Stimulated activated naive CD4-positive, alpha-beta T cell (primary cell): ENCODE data around the gene IGF1R.

Experiments
- DNase-seq, 6 experiments: peaks; one replicate each; lab custom pipeline; 2025; lab: John Stamatoyannopoulos, UW

Gene IGF1R

DNA sequence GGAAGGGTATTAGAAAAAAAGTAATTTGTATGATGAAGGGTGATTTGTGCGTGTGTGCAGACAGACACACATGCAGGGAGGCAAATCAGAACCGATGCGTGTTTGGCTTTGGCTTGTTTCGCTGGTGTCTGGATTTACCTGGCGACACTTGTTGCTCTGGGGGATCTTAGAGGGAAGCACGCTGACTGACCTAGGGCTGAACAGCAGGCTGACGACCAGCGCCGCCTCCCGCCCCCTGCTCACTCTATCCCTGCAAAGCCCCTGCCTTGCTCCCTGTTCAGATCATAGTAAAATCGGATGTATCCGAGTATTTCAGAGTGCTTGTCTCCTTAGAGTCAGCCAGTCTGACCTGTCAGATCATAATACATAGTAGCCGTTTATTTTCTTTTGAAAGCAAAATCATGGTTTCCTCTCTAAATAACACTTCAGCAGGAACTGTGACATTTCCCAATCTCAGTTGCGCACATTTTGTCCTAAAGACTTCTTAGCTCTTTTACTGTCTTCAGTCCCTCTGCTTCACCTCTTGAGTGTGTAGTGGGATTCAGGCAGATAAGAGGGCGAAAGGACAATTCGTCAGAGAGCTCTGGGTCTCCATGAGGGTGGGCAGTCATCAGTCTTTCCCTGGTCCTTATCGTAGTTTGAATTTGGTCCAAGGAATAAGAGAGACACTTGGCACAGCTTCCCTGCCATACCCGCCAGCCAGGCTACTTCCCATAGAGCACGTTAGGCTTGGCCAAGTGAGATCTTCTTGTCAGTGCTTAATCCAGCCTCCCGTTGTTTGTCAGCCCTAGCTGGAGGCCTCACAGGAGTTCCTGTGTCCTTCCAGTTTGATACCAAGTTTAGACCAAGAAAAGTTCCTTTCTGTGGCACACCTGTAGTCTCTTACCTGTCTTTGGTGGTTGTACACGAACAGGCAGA lies 261.9 kb downstream of the IGF1R start:
- no peak for DNase-seq

DNA sequence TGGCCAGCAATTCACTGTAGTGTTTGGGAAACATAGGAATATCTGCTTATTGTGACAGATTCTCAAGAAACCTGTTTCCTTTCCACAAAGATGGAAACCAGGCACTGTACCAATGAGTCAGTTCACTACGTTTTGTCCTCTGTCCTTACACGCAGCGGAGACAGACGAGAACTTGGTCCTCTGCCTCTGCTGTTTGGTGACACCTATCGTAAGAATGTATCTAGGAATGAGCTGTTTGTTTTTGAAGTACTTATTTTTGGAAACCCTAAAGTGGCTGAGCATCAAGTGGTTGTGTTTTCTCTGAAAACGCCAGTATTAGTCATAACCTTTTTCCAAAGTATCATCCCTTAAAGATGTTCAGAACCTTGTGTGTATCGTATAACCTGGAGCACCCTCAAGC lies 266.3 kb downstream of the IGF1R start:
- DNase-seq = no peak

DNA sequence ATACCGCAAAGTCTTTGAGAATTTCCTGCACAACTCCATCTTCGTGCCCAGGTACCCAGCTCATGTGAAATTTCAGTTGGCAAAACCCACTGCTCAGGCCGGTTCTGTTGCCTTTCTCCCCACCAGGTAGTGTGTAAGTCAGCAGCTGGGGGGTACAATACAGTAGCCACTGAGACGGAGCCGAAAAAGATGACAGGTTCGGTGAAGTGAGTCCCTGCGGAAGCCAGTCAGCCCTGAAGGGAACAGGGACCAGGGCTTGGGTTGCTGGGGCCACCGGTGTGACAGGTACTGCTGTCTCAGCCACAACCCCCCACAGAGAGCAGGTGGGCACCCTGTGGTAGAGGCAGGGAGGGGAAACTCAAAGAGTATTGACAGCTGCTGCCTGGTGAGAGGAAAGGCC lies 268.5 kb downstream of the IGF1R start:
- DNase-seq = no peak

DNA sequence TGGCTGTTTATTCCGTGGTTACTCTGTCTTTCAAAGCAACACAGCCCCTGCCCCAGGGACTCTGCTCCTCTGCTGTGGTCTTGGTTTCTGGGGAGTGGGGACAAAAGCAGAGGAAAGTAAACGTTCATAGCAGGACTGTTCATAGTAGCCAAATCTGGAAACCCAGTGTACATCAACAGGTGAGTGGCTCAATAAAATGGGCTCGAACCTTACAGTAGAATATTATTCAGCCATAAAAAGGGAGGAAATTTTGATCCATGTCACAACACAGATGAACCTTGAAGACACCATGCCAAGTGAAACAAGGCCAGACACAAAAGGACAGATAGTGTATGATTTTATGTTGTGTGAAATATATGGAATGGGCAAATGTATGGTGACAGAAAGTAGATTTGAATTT lies 269.1 kb downstream of the IGF1R start:
- DNase-seq = no peak

DNA sequence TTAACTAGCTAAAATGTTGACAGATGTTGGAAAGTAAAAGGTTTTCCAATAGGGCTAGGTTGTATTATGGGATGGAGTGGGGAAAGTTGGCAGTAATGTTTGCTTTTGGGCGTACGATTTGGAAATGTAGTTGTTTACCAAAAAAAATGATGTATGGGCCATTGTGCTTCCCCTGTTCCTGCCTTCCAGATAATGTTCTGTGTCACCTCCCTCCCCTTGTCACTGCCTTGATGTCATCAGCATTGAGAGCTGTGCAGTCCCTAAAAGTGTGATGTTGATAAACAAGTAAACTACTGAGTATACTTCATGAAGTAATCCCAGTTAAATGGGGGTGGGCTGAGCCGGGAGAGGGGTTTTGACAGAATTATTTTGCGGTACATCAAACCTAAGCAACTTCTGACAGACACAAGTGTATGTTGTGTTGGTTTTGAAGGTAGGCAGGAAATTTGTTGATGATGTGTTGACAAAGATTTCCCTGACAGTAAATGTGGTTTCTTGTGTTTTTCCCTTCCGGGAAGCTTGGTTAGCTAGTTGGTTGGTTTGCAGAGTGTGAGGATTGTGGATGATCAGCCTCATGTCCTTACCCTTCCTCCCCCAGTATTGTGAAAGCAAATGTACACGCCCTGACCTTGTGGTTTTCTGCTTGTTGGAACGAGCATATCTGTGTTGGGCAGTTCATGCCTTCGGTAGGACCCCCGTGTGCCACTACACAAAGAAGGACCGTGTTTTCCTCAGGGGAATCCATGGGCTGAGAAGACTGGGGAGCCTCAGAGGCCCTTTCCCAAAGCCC lies 271.9 kb downstream of the IGF1R start:
- DNase-seq = no peak

DNA sequence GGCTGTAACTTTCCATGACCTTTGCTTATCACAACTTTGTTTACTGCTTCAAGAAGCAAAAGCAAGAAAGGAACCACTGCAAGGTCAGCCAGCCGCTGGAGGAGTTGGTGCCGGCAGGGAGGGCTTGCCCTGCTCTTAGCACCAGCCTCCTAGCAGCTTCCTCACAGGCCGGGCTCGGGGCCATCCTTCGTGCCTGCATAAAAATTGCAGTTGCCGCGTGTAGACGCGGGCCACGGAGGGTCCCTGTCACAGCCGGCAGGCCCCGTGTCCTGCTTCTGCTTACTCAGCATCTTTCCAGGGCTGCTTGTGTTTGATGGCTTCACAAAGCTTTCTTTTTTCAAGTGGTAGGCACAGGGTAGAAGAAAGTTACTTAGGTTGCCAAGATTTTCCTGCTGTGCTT lies 274.8 kb downstream of the IGF1R start:
- no peak for DNase-seq

DNA sequence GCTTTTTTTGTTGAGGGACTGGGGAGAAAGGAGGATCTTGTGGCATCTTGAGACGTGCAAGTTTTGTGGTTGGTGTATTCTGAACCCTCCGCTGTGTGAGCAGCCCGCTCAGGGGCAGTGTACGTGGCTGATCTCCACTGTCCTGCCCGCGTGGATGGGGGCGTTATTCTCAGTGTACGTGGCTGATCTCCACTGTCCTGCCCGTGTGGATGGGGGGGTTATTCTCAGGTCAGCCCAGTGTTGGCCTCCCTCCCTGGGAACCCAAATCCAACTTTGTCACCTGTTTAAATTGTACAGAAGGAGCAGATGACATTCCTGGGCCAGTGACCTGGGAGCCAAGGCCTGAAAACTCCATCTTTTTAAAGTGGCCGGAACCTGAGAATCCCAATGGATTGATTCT lies 275.2 kb downstream of the IGF1R start:
- DNase-seq = no peak

DNA sequence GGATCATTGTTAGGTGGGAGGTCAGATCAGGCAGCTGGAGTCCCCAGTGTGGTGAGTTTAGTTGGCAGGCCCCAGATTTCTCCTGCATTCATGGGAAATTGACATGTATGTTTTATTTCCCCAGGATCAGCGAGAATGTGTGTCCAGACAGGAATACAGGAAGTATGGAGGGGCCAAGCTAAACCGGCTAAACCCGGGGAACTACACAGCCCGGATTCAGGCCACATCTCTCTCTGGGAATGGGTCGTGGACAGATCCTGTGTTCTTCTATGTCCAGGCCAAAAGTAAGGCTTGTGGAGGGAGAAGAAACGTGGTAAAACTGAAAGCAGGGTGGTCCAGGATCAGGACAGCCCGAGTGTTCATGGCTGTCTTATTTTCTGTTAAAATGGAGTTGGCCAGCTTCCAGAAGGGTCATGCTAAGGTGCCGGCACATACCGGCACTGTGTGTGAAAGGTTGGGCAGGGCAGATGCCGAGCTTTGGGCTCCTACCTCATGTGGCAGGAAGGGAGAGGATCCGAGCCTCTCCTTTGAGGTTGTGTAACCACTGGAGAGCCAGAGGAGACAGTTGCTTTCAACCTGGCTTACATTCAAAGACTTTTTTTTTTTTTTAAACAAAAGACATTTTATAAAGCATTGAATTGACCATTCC lies 276.2 kb downstream of the IGF1R start:
- no peak for DNase-seq

DNA sequence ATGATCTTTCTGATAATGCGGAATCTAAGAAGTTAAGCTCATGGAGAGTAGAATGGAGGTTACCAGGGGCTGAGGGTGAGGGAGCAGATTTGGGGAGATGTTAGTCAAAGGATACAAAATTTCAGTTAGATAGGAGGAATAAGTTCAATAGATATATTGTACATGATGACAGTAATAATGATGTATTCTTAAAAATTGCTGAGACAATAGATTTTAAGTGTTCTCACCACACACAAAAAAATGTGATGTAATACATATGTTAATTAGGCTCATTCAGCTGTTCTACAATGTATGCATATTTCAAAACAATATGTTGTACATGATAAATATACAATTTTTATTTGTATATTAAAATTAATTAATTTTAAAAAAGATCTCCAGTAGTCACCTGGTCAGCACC lies 277.9 kb downstream of the IGF1R start:
- no peak for DNase-seq

DNA sequence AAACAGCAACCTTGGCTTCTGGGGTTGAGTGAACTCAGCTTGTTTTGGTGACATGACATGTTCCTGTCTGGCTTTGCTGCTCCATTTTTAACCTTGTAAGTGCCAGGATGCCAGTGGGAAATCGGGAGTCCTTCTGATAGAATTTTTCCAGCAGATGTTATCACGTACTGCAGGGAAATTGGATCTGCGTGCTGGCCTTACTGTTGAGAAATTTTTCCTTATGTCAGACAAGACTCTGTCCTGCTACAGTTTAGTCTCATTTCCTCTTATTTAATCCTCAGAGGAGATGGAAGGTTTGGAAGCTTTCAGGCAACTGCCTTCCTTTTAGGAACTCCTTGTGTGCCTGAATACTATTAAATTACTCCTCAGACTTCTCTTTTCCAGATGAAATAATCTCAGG lies 278.7 kb downstream of the IGF1R start:
- DNase-seq = no peak

DNA sequence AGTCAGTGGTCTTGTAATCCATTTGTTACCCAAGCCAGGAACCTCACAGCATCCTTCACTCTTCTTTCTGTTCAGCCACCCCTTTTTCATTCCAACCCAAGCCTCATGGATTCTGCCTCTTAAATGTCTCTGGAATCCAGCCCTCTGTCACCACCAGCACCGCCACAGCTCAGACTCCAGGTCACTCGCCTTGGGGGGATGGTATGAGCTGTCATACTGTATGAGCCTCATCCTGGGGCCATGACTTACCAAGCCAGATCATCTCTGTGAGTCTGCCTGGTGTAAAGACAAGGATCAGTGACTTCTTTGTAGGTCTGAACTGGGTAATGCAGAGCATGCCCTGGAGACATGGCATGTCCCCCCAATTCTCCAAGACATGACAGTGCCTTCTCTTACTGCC lies 279.7 kb downstream of the IGF1R start:
- no peak for DNase-seq

DNA sequence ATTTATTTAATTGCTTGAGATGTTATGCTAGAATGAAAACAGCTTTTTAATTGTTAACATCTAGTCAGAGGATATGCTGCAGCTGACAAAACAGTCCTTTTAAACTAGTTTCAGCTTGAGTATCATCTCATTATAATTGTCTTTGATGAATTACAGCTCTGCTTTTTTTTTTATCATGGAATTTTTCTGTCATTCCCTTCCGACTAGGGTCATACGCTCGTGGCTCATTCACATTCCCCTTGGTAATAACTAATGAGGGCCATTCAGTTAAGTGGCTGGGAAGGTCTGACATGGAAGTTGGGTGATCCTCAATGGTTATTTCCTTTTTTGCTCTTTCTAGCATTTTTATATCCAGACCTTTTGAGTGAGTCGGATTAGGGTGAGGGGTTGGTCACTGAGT lies 282.2 kb downstream of the IGF1R start:
- no peak for DNase-seq

DNA sequence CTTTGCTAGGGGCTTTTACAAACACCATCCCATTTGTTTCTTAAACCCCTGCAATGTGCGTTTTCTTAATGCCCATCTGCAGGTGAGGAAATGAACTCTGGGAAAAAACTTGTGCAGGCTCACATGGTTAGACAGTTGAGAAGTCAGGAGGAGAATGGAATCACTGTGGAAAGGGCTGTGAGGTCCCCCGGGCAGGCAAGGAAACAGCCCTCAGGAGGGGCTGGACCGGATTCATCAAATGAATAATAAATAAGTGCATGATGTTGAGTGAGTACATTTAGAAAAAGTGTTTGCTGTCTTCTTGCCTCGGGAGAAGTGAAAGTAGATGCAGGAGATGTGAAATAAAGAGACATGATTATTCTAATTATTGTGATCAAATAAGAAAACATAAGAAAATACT lies 282.7 kb downstream of the IGF1R start:
- DNase-seq = no peak

DNA sequence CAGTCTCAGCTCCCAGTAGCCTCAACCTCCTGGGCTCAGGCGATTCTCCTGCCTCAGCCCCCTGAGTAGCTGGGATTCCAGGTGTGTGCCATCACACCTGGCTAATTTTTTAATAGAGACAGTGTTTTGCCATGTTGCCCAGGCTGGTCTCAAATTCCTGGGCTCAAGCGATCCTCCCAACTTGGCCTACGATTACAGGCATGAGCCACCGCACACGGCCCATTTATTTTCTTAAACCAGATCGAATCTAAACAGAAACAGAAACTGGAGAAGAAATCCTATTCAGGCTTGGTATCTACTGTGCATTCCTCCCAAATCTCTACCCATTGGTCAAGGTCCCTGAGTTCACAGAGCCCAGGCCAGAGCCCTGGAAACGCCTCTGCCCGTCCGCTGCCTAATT lies 285.1 kb downstream of the IGF1R start:
- DNase-seq = no peak

DNA sequence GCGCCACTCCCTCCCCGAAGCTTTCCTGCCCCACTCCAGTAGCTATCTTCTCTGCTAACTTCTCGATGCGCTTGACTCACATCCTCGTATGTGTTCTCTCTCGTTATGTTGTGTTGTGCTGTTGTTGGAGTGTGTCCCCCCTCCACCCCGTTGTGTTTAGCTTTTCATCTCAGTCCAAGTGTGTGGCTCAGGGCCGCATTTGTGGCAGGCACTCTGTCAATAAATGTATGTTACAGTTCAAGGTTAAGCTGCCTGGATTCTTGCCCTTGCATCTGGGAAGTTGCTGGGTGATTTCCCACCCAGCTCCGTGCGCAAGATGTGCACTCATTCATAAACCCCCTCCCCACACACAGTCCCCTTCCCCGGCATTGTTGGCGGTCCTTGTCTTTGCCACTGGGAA lies 287.4 kb downstream of the IGF1R start:
- no peak for DNase-seq

DNA sequence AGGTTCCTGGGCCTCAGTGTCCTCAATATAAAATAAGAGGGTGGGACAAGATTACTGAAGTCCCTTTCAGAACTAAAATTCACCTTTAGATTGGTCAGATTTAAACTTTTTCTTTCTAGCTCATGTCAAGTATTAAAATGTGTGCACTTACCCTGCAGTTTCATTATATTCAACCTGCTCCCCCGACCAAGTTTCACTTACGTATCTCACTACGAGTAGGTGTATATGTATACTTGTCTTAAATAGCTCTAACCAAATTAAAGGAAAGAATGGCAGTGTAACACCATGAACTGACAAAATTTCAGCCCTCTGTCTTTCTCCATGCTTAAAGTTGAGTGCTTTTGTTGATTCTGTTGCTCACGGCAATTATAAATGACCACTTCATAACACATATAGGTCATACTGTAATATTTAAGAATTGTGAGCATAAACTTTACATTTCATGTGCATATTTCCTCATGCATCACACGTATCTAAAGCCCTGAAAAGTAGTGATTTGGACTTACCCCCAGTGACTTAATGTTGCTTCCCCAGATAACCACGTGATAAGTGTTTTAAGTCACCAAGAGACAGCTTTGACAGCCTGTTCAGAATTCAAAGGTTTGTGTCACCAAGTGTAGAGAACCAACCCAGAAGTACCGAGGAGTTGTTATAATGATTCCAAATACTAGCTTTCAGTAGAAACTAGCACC lies 289.2 kb downstream of the IGF1R start:
- no peak for DNase-seq

DNA sequence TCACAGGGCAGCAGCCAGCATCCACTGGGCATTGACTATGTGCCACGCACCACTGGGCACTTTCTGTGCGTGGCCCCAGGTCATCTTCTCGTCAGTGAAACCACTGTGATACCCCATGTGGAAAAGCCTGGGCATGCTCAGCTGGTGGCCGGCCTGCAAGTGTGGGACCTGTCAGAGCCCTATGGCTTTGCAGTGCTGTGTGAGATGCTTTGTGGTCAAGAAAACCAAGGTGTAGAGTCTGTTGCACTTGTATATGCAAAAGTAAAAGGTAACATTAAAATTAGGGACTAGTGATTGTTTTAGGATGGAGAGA lies 289.7 kb downstream of the IGF1R start:
- no peak for DNase-seq

DNA sequence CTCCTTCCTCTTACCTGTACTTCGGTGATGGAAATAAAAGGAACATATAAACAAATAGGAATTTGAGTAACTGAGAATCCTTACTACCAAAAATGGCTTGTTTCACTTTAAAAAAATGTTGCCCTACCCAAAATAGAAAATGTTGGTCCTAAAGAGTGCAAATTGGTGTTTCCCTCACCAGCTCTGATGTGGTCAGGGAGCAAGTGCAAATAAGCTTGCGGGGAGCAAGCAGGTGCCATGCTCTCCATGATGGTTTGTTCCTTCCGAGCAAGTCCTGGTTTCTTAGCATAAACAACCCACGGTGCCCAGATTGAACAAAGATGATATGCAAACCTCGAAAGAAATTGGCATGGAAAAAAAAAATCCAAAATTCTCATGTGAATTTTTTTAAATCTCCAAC lies 290.5 kb downstream of the IGF1R start:
- DNase-seq = no peak

DNA sequence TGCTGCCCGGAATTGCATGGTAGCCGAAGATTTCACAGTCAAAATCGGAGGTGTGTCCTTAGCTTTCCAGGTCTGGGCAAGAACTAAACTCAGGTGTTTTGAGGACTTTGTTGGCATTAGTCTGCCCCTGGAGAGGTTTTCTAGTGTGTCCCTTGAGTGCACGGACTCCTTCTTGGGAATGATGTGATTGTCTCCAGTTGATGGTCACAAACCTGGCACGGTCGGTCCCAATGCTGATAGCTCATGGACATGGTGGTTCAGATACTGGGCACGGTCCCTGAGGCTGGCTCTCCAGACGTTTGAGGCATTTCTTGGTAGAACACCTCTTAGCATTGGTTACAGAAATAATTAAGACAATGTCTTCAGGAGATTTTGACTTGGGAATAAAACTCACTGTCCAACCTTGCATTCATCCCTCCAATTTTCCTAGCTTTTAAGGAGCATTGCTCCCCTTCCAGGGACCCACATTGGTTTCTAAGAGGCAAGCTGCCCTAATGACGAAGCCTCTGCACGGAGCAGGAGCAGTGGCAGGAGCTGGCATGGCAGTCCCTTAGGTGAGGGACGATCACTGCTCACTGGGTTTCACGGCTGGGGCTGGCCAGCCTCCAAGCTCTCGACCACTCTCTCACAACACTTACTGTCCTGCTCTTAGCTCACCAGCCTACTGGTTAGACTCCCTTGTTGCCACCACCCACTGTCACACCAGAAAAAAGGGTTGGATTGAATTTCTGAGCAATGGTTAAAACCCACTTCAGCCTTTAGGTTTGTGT lies 291.2 kb downstream of the IGF1R start:
- DNase-seq = no peak

DNA sequence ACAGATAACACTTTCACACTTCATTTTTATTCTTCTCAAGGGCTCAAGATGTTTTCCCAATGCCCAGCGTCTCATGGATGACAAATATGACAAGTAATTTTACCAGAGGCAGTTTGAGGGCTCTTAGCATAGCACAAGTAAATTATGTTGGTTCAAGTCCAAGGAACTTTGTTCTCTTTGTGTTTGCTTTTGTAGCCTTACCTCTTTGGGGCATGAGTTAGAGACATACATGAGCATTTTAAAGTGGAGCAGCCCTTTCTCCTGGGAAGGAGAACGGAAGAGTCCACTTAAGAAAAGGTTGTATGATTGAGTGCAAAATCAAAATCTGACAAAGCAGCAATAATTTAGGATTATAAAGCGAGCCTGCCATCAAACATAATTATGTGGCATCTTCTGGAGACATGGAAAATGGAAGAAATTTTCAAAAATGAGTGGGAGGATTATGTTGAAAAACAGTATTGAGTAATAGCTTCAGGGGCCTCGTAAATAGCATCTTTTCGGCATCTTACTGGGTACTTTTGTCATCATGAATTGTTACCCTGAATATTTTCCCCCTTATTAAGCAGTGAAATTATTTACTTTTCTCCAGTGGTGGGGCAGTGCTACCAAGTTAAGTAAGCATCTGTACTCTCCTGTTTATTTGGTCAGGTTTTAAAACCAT lies 293.4 kb downstream of the IGF1R start:
- no peak for DNase-seq

DNA sequence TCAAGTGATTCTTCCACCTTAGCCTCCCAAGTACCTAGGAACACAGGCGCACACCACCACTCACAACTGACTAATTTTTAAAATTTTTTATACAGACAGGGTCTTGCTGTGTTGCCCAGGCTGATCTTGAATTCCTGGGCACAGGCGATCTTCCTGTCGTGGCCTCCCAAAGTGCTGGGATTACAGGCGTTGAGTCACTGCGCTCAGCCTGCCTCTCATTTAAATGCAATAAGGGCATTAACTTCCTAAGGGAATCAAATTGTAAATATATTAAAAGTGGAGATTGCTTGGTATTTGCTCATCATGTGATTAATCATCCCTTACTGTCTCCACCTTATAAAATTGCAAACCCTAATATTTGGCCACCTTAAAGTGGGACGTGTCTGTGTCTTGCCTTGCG lies 294.1 kb downstream of the IGF1R start:
- DNase-seq = no peak
